OCI-LY1 (cell line): ENCODE measurements around the gene IL1RAP.

Experiments used
- H2AFZ ChIP-seq: fragments of 200-600 bp; sonication (generic), shearing (Covaris generic); 2 replicates; pipeline ENCODE4 v1.6.0; 2014; ENCODE audit warnings: antibody characterized with exemption, mild to moderate bottlenecking, low read length
- H3F3A ChIP-seq: fragments of 200-600 bp; sonication (generic), shearing (Covaris generic); 2 replicates; pipeline ENCODE4 v1.6.0; 2014; ENCODE audit warnings: mild to moderate bottlenecking, antibody characterized with exemption, low read length, moderate library complexity; ENCODE audit not compliant: insufficient read depth
- H3K27ac ChIP-seq: fragments of 200-600 bp; sonication (generic); 2 replicates; pipeline ENCODE4 v1.5.1; 2014; ENCODE audit warnings: low read length, mixed run types, mild to moderate bottlenecking, low read depth; ENCODE audit not compliant: poor library complexity, severe bottlenecking
- H3K27me3 ChIP-seq: fragments of 200-600 bp; sonication (generic); 2 replicates; pipeline ENCODE4 v1.6.0; 2014; ENCODE audit warnings: antibody characterized with exemption, mild to moderate bottlenecking, low read length, moderate library complexity; ENCODE audit not compliant: insufficient read depth
- H3K36me3 ChIP-seq: fragments of 200-600 bp; sonication (generic); 2 replicates; pipeline ENCODE4 v1.6.1; 2014; ENCODE audit warnings: mild to moderate bottlenecking, antibody characterized with exemption, low read length, moderate library complexity, mixed read lengths; ENCODE audit not compliant: insufficient read depth
- H3K4me1 ChIP-seq: fragments of 200-600 bp; sonication (generic); 2 replicates; pipeline ENCODE4 v1.5.1; 2014; ENCODE audit warnings: mild to moderate bottlenecking, low read length, moderate library complexity; ENCODE audit not compliant: insufficient read depth, severe bottlenecking
- H3K4me2 ChIP-seq: fragments of 200-600 bp; sonication (generic), shearing (Covaris generic); 2 replicates; pipeline ENCODE4 v1.6.1; 2014; ENCODE audit warnings: low read length
- H3K4me3 ChIP-seq: fragments of 200-600 bp; sonication (generic); 2 replicates; pipeline ENCODE4 v1.5.1; 2014; ENCODE audit warnings: low read length, low read depth, mild to moderate bottlenecking, mixed read lengths; ENCODE audit not compliant: poor library complexity, severe bottlenecking
- H3K79me2 ChIP-seq: fragments of 200-600 bp; shearing (Covaris generic); 2 replicates; pipeline ENCODE4 v1.6.1; 2016; ENCODE audit warnings: mixed run types, low read length, mixed read lengths; ENCODE audit not compliant: insufficient read depth
- H3K9ac ChIP-seq: fragments of 200-600 bp; sonication (generic), shearing (Covaris generic); 2 replicates; pipeline ENCODE4 v1.6.1; 2014; ENCODE audit warnings: mild to moderate bottlenecking, low read length, mixed read lengths
- H3K9me2 ChIP-seq: fragments of 200-600 bp; sonication (generic), shearing (Covaris generic); 2 replicates; pipeline ENCODE4 v1.6.1; 2014; ENCODE audit warnings: low read depth, mild to moderate bottlenecking, low read length, mixed read lengths
- H3K9me3 ChIP-seq: fragments of 200-600 bp; shearing (Covaris generic); 2 replicates; pipeline ENCODE4 v1.6.1; 2014; ENCODE audit warnings: low read length, mixed read lengths
- H4K20me1 ChIP-seq: fragments of 200-600 bp; sonication (generic), shearing (Covaris generic); 2 replicates; pipeline ENCODE4 v1.6.0; 2016; ENCODE audit warnings: mild to moderate bottlenecking, low read length; ENCODE audit not compliant: insufficient read depth
- EZH2 ChIP-seq: fragments of 200-600 bp; sonication (generic), shearing (Covaris generic); IDR thresholded peaks from 2 replicates; pipeline ENCODE4 v1.8.0; 2017; ENCODE audit warnings: borderline replicate concordance, mixed run types, mild to moderate bottlenecking, antibody characterized with exemption, low read length, moderate library complexity, mixed read lengths
- TF ChIP-seq, protein P1 (sequence below): fragments of 200-600 bp; sonication (generic), shearing (Covaris generic); IDR thresholded peaks from 2 replicates; pipeline ENCODE4 v1.5.1; 2017; ENCODE audit warnings: mild to moderate bottlenecking, antibody characterized with exemption, low read length, moderate library complexity, mixed read lengths

Gene IL1RAP

DNA sequence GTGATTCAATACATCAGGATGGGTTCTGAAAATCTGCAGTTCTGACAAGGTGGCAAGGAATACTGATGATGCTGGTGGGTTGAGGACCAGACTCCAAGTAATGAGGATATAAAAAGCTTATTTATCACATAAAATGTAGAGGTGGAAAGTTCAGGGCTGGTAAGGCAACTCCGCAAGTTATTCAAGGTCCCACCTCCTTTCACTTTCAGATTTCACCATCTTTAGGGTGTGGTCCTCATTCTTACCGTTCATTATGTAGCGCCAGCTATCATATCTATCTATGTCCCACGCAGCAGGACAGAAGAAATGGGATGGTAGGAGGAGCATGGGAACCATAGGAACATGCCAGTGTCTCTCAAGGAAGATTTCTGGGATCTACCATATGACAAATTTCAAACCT, 80.3 kb downstream of the IL1RAP start:
- Histone ChIP-seq H3F3A (no peaks in the 10 kb centered on the region), H3K79me2 (no peaks in the 10 kb centered on the region), H3K9me2 (no peaks in the 10 kb centered on the region), H3K27me3 (peaks cover 4% of the 10 kb centered on the region; the same call in 1 of the 2 replicates), H3K9ac (no peak overlapping the region), H3K27ac (no peak overlapping the region), H3K4me3 (no peak overlapping the region), H2AFZ (no peak overlapping the region), H3K9me3 (no peaks in the 10 kb centered on the region), H3K4me1 (no peaks in the 10 kb centered on the region), H3K4me2 (no peak overlapping the region), H4K20me1 (no peaks in the 10 kb centered on the region), H3K36me3 (no peaks in the 10 kb centered on the region)
- TF ChIP-seq, protein P1, sequence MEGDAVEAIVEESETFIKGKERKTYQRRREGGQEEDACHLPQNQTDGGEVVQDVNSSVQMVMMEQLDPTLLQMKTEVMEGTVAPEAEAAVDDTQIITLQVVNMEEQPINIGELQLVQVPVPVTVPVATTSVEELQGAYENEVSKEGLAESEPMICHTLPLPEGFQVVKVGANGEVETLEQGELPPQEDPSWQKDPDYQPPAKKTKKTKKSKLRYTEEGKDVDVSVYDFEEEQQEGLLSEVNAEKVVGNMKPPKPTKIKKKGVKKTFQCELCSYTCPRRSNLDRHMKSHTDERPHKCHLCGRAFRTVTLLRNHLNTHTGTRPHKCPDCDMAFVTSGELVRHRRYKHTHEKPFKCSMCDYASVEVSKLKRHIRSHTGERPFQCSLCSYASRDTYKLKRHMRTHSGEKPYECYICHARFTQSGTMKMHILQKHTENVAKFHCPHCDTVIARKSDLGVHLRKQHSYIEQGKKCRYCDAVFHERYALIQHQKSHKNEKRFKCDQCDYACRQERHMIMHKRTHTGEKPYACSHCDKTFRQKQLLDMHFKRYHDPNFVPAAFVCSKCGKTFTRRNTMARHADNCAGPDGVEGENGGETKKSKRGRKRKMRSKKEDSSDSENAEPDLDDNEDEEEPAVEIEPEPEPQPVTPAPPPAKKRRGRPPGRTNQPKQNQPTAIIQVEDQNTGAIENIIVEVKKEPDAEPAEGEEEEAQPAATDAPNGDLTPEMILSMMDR: no peak
- TF ChIP-seq EZH2: no peak

DNA sequence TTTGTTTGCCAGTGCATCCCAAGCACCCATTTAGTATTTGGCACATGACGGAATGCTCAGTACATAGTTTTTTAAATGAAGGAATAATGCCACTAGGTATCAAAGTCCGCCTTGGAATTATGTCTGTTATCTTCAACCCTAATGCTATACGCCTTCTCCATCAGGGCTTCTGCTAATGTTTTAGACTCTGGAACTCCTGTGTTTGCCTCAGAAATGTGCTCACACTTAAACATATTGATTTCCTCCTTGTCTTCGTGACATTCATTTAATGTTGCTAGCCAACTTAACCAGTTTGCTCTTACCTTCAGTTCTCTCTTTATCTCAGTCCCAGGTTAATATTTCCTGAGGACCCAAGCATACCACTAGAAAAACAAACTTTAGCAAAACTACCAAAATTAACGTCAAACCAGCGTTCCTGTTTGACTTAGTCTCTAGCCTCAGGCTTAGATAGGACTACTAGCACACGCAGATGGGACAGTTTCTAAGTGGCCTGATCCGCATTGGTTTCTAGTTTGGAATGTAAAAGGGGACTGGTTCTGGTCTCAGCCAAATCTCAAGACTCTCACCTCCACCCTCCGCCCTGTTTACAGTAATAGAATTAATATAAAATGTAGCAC, 81.4 kb downstream of the IL1RAP start:
- no peak overlapping the region for H3K4me3 ChIP-seq
- H4K20me1 ChIP-seq: no peaks in the 10 kb centered on the region
- no peaks in the 10 kb centered on the region for H3K9me3 ChIP-seq
- H3K9me2 ChIP-seq: no peaks in the 10 kb centered on the region
- H3K79me2 ChIP-seq: no peaks in the 10 kb centered on the region
- H3K27me3 ChIP-seq: peaks cover 4% of the 10 kb centered on the region; the same call in 1 of the 2 replicates
- no peak overlapping the region for H2AFZ ChIP-seq
- H3K4me2 ChIP-seq: no peak overlapping the region
- H3K36me3 ChIP-seq: no peaks in the 10 kb centered on the region
- H3F3A ChIP-seq: no peaks in the 10 kb centered on the region
- no peak for TF ChIP-seq EZH2
- TF ChIP-seq, protein P1: no peak
- H3K4me1 ChIP-seq: no peaks in the 10 kb centered on the region
- no peak overlapping the region for H3K27ac ChIP-seq
- H3K9ac ChIP-seq: no peak overlapping the region

DNA sequence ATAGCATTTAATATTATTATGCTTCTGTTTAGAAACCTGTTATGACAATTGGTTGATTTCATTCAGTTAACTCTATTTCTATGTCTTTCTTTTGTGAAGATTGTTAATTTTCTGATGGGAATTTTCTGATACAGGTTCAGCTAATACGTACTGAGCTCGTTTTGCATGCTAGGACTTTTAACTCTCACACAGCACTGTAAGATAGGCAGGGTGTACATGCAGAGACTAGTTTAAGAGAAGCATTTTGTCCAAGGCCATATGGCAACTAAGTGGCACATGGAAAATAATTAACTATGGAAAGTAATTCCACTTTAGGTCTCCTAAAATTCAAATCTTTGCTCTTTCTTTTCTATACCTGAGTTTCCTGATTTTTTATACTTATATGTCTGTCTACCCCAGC, 81.9 kb downstream of the IL1RAP start:
- Histone ChIP-seq H3K4me2 (no peak overlapping the region), H3K9me2 (no peaks in the 10 kb centered on the region), H3K9me3 (no peaks in the 10 kb centered on the region), H3K27me3 (peaks cover 4% of the 10 kb centered on the region; the same call in 1 of the 2 replicates), H4K20me1 (no peaks in the 10 kb centered on the region), H3K4me3 (no peak overlapping the region), H3K36me3 (no peaks in the 10 kb centered on the region), H3K9ac (no peak overlapping the region), H3K79me2 (no peaks in the 10 kb centered on the region), H3F3A (no peaks in the 10 kb centered on the region), H3K4me1 (no peaks in the 10 kb centered on the region), H2AFZ (no peak overlapping the region), H3K27ac (no peak overlapping the region)
- TF ChIP-seq, protein P1: no peak
- TF ChIP-seq EZH2: no peak
